A549 (cell line): Measurements from ENCODE around the gene SCGB1D2. TPM values are rescaled to one million over a fixed set of nuclear protein-coding genes. Genes with fewer than 3 reads are reported as not detected.

Experiments used
- ATAC-seq, 2 experiments: fragments of 200-7000 bp in 1 of 2; fragments of >200 bp in 1 of 2; cut with Nextera tagmentation in 1 of 2; cut with Tn5 transposase in 1 of 2; 3 replicates each; pipeline versions ENCODE4 v1.8.0 to v1.9.1; 2018 to 2020; ENCODE audit warnings: mild to moderate bottlenecking in 1 of 2, moderate library complexity in 1 of 2
- CTCF ChIA-PET: fragments of 300-600 bp; sonication (Branson Sonifier 250); formaldehyde crosslinking; extraction: SDS; loops from one replicate; lab custom pipeline; 2021; ENCODE audit warnings: antibody characterized with exemption, inconsistent platforms; lab: Yijun Ruan, JAX
- POLR2A ChIA-PET: fragments of 350-600 bp; formaldehyde crosslinking; extraction: SDS; loops from one replicate; lab custom pipeline; 2021; ENCODE audit warnings: antibody characterized with exemption, inconsistent platforms; lab: Yijun Ruan, JAX
- DNase-seq, 2 experiments: peaks; one replicate each; pipeline versions ENCODE4 v3.0.0 to v3.0.0-alpha.2; 2011 to 2016; ENCODE audit warnings: low read depth in 1 of 2, low spot score in 1 of 2
- FAIRE-seq: peaks from 2 replicates; lab custom pipeline; 2011; peaks lifted over from hg19 to GRCh38; lab: Jason Lieb, UNC
- H3K27ac ChIP-seq, 2 experiments: fragments of >200 bp; sonication (Bioruptor Twin); formaldehyde crosslinking; 3 replicates each; pipeline ENCODE4 v1.5.1; 2016 to 2017
- H3K4me1 ChIP-seq: fragments of >200 bp; sonication (Bioruptor Twin); formaldehyde crosslinking; 3 replicates; pipeline ENCODE4 v1.6.1; 2016
- H3K4me2 ChIP-seq: fragments of >200 bp; sonication (Bioruptor Twin); formaldehyde crosslinking; 3 replicates; pipeline ENCODE4 v1.6.1; 2016
- H3K4me3 ChIP-seq: fragments of >200 bp; sonication (Bioruptor Twin); formaldehyde crosslinking; 3 replicates; pipeline ENCODE4 v1.5.1; 2016
- H3K9me3 ChIP-seq: fragments of >200 bp; sonication (Bioruptor Twin); formaldehyde crosslinking; 3 replicates; pipeline ENCODE4 v1.6.1; 2016
- ATOH8 ChIP-seq: fragments of 250-450 bp; sonication (Bioruptor Pico); IDR thresholded peaks from 2 replicates; pipeline ENCODE4 v1.5.0; 2020; ENCODE audit warnings: low read depth, mild to moderate bottlenecking, moderate library complexity
- BHLHE40 ChIP-seq: IDR thresholded peaks from 2 replicates; pipeline ENCODE4 v1.6.1; 2012; ENCODE audit warnings: low read depth, low read length, inconsistent platforms
- CBX2 ChIP-seq: fragments of 200-600 bp; sonication (generic); IDR thresholded peaks from 2 replicates; pipeline ENCODE4 v1.6.1; 2016; ENCODE audit warnings: low read depth, mild to moderate bottlenecking, borderline replicate concordance
- CHD2 ChIP-seq: fragments of 150-350 bp; IDR thresholded peaks from 2 replicates; pipeline ENCODE4 v1.6.1; 2014; ENCODE audit warnings: low read length; ENCODE audit not compliant: partially characterized antibody
- CHD4 ChIP-seq: fragments of 200-600 bp; sonication (generic); IDR thresholded peaks from 2 replicates; pipeline ENCODE4 v1.6.1; 2016; ENCODE audit warnings: antibody characterized with exemption, mild to moderate bottlenecking, borderline replicate concordance
- E2F6 ChIP-seq: IDR thresholded peaks from 2 replicates; pipeline ENCODE4 v1.6.1; 2012; ENCODE audit warnings: low read depth, borderline replicate concordance
- ELK1 ChIP-seq: fragments of 150-350 bp; IDR thresholded peaks from 2 replicates; pipeline ENCODE4 v1.6.1; 2014; ENCODE audit warnings: low read depth, mild to moderate bottlenecking, low read length
- EP300 ChIP-seq, 2 experiments: fragments of >200 bp; sonication (Bioruptor Twin); formaldehyde crosslinking; IDR thresholded peaks; 2 replicates in 1 of 2; 3 replicates in 1 of 2; pipeline ENCODE4 v1.6.1; 2016 to 2017
- ESRRA ChIP-seq: fragments of 150-350 bp; IDR thresholded peaks from 2 replicates; pipeline ENCODE4 v1.6.1; 2014; ENCODE audit warnings: mild to moderate bottlenecking, low read length, borderline replicate concordance
- FOXS1 ChIP-seq: fragments of 250-450 bp; sonication (Bioruptor Pico); IDR thresholded peaks from 2 replicates; pipeline ENCODE4 v1.5.0; 2020; ENCODE audit warnings: mild to moderate bottlenecking, moderate library complexity
- GATA3 ChIP-seq: IDR thresholded peaks from 2 replicates; pipeline ENCODE4 v1.6.1; 2012; ENCODE audit warnings: borderline replicate concordance
- HOXA7 ChIP-seq: fragments of 250-450 bp; sonication (Bioruptor Pico); IDR thresholded peaks from 2 replicates; pipeline ENCODE4 v1.5.0; 2020; ENCODE audit warnings: mild to moderate bottlenecking, moderate library complexity
- HOXB13 ChIP-seq: fragments of 250-450 bp; sonication (Bioruptor Pico); IDR thresholded peaks from 2 replicates; pipeline ENCODE4 v1.5.0; 2020; ENCODE audit warnings: low read depth, mild to moderate bottlenecking, moderate library complexity
- JUN ChIP-seq, 2 experiments: fragments of >200 bp; sonication (Bioruptor Twin); formaldehyde crosslinking; IDR thresholded peaks; 2 replicates in 1 of 2; 3 replicates in 1 of 2; pipeline ENCODE4 v1.6.1; 2016 to 2017
- KDM1A ChIP-seq: fragments of 200-600 bp; sonication (generic); IDR thresholded peaks from 2 replicates; pipeline ENCODE4 v1.6.1; 2016; ENCODE audit warnings: low read depth, mild to moderate bottlenecking
- KDM5A ChIP-seq: fragments of 200-600 bp; sonication (generic); IDR thresholded peaks from 2 replicates; pipeline ENCODE4 v1.6.1; 2016; ENCODE audit warnings: antibody characterized with exemption, mild to moderate bottlenecking
- MAFK ChIP-seq: fragments of 450-650 bp; IDR thresholded peaks from 2 replicates; pipeline ENCODE4 v1.6.1; 2014; ENCODE audit not compliant: partially characterized antibody
- NR3C1 ChIP-seq: fragments of >200 bp; sonication (Bioruptor Twin); formaldehyde crosslinking; IDR thresholded peaks from 3 replicates; pipeline ENCODE4 v1.6.1; 2017
- PBX3 ChIP-seq: IDR thresholded peaks from 2 replicates; pipeline ENCODE4 v1.6.1; 2012
- POLR2AphosphoS2 ChIP-seq: conservative IDR thresholded peaks from 2 replicates; pipeline ENCODE4 v1.6.1; 2012; ENCODE audit warnings: low read length, improper control_type of control experiment, inconsistent platforms
- RARB ChIP-seq: fragments of 250-450 bp; sonication (Bioruptor Pico); IDR thresholded peaks from 2 replicates; pipeline ENCODE4 v1.8.0; 2021; ENCODE audit warnings: mild to moderate bottlenecking, moderate library complexity
- REST ChIP-seq: fragments of 200-600 bp; sonication (generic); IDR thresholded peaks from 2 replicates; pipeline ENCODE4 v1.6.1; 2016; ENCODE audit warnings: antibody characterized with exemption, mild to moderate bottlenecking, moderate library complexity
- SREBF2 ChIP-seq: fragments of 450-650 bp; IDR thresholded peaks from 2 replicates; pipeline ENCODE4 v1.6.1; 2014; ENCODE audit warnings: mild to moderate bottlenecking, moderate library complexity
- TP53 ChIP-seq: fragments of 250-450 bp; sonication (Bioruptor Pico); IDR thresholded peaks from 2 replicates; pipeline ENCODE4 v1.5.0; 2021; ENCODE audit warnings: mild to moderate bottlenecking, moderate library complexity
- ZC3H11A ChIP-seq: fragments of 450-650 bp; IDR thresholded peaks from 2 replicates; pipeline ENCODE4 v1.6.1; 2014; ENCODE audit warnings: antibody characterized with exemption, mild to moderate bottlenecking
- ZNF302 ChIP-seq: fragments of 250-450 bp; sonication (Bioruptor Pico); IDR thresholded peaks from 2 replicates; pipeline ENCODE4 v1.9.0; 2021; ENCODE audit warnings: inconsistent platforms, mild to moderate bottlenecking, moderate library complexity
- WGBS: methylation state at CpG from one replicate; pipeline ENCODE4 v1.1.6; 2017; ENCODE audit errors: missing lambda C conversion rate; 5-methylcytosine and 5-hydroxymethylcytosine counted together
- polyA plus RNA-seq, 4 experiments: library from polyadenylated mRNA; depleted of rRNA in 3 of 4; stranded (reverse); fragments of >200 nt; fragmentation: RNase III in 1 of 4; extraction: RNeasy Plus Mini Kit Qiagen cat#74134 plus additional on column Dnase treatment in 1 of 4; gene quantifications; 2 replicates in 3 of 4; 3 replicates in 1 of 4; pipeline ENCODE4 v1.2.3, GENCODE V29; 2011 to 2017

Gene SCGB1D2
- polyA plus RNA-seq, 2 of the 4 experiments (the other 2 are of a cell fraction) = not detected

- Histone ChIP-seq H3K4me1 (no peaks in the 10 kb centered on the region), H3K9me3 (peaks cover 37% of the 10 kb centered on the region; the same call in 2 of the 3 replicates), H3K4me2 (no peak overlapping the region), H3K4me3 (no peak overlapping the region), H3K27ac (no peak overlapping the region)
- CTCF ChIA-PET = interaction anchor here (1.3 to 1.6 kb wide), 2 partner anchors 10 to 88 kb away, joined by 4 read pairs; no protein-coding TSS in a partner anchor
- POLR2A ChIA-PET = no interaction called here
- TF ChIP-seq REST (no peak), KDM1A (peak; percentile 53; the same call in 1 of the 2 replicates)
- no peak for FAIRE-seq
- DNase-seq = peak in 1 of 2 experiments; percentile 21
- ATAC-seq = no peak
These were observed 18.9 kb upstream of the SCGB1D2 start for GRCh38 chr11:62223095-62223494.

GRCh38 chr11:62233730-62234129 lies 8.3 kb upstream of the SCGB1D2 start:
- ChIA-PET POLR2A (no interaction called here), CTCF (interaction anchor here (0.6 to 1.3 kb wide), 3 partner anchors 9 to 401 kb away, joined by 3 to 4 read pairs (median 3); no protein-coding TSS in a partner anchor)
- ATAC-seq (no peak), FAIRE-seq (no peak), DNase-seq (no peak)
- Histone ChIP-seq H3K4me1 (no peaks in the 10 kb centered on the region), H3K4me3 (no peak overlapping the region), H3K4me2 (no peak overlapping the region), H3K27ac (no peak overlapping the region), H3K9me3 (no peaks in the 10 kb centered on the region)
- TF ChIP-seq KDM5A = no peak
- no peak for TF ChIP-seq ATOH8 (CRISPR knock-in tag)
- TF ChIP-seq SREBF2 = no peak
- no peak for TF ChIP-seq HOXB13
- TF ChIP-seq HOXA7 (CRISPR knock-in tag) = no peak
- no peak for TF ChIP-seq ZC3H11A
- no peak for TF ChIP-seq EP300 (IDR thresholded peaks at IDR 0.05)
- no peak for TF ChIP-seq KDM1A
- TF ChIP-seq NR3C1 = no peak
- no peak for TF ChIP-seq CBX2
- TF ChIP-seq CHD2 = no peak
- TF ChIP-seq PBX3 = no peak
- no peak for TF ChIP-seq POLR2AphosphoS2
- TF ChIP-seq CHD4 = no peak

- DNase-seq (no peak), ATAC-seq (no peak), FAIRE-seq (no peak)
- Histone ChIP-seq H3K27ac (no peak overlapping the region), H3K4me2 (no peak overlapping the region), H3K4me3 (no peak overlapping the region), H3K4me1 (no peaks in the 10 kb centered on the region), H3K9me3 (no peaks in the 10 kb centered on the region; the same call in 2 of the 3 replicates)
- WGBS = 1% methylated on average over 2 of the region's 2 CpGs
- ChIA-PET CTCF (interaction anchor here (0.7 to 1.2 kb wide), 3 partner anchors 75 to 102 kb away, joined by 3 to 4 read pairs (median 3); no protein-coding TSS in a partner anchor), POLR2A (no interaction called here)
- TF ChIP-seq NR3C1 = no peak
- no peak for TF ChIP-seq BHLHE40
- TF ChIP-seq E2F6 = no peak
- no peak for TF ChIP-seq ELK1
- TF ChIP-seq POLR2AphosphoS2 = no peak
- no peak for TF ChIP-seq TP53
- no peak for TF ChIP-seq RARB (CRISPR knock-in tag)
- TF ChIP-seq GATA3 = no peak
- no peak for TF ChIP-seq MAFK
- no peak for TF ChIP-seq ZNF302 (CRISPR knock-in tag)
- TF ChIP-seq HOXA7 (CRISPR knock-in tag) = no peak
- TF ChIP-seq ESRRA = no peak
- no peak for TF ChIP-seq ATOH8 (CRISPR knock-in tag)
- no peak for TF ChIP-seq CBX2
- no peak for TF ChIP-seq KDM5A
- no peak for TF ChIP-seq JUN (IDR thresholded peaks at IDR 0.05)
- TF ChIP-seq FOXS1 (CRISPR knock-in tag) = no peak
These were observed 5.9 kb upstream of the SCGB1D2 start for GRCh38 chr11:62236187-62236586.
